Hepatocyte (in vitro differentiated cells): ENCODE measurements around the gene ANKS1B.

Source experiments
- EZH2 ChIP-seq: fragments of 200-600 bp; sonication (generic); IDR thresholded peaks from 2 replicates; pipeline ENCODE4 v1.6.1; 2016; ENCODE audit warnings: antibody characterized with exemption, mild to moderate bottlenecking, borderline replicate concordance
- TF ChIP-seq, protein P1 (sequence below): fragments of 200-600 bp; sonication (generic); IDR thresholded peaks from 2 replicates; pipeline ENCODE4 v1.5.1; 2016; ENCODE audit warnings: antibody characterized with exemption, mild to moderate bottlenecking; ENCODE audit not compliant: poor library complexity

DNA sequence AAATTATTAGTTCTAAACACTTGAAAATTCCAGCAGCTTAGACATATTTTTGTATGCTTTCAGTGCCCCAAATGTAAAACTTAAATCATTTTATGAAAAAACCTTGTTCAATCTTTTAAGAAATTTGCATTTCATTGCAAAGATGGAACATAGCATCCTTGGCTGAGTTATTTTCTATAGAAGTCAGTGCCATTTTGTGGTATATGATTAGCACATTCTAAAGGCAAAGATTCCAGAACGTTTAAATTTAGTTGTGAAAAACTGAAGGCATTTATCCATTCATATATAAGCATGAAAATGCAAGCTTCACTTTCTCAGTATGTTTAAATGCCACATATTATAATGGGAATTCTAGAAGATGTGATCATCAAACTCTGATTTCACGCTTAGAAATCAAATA, 1007.5 kb downstream of the ANKS1B start:
- TF ChIP-seq, protein P1, sequence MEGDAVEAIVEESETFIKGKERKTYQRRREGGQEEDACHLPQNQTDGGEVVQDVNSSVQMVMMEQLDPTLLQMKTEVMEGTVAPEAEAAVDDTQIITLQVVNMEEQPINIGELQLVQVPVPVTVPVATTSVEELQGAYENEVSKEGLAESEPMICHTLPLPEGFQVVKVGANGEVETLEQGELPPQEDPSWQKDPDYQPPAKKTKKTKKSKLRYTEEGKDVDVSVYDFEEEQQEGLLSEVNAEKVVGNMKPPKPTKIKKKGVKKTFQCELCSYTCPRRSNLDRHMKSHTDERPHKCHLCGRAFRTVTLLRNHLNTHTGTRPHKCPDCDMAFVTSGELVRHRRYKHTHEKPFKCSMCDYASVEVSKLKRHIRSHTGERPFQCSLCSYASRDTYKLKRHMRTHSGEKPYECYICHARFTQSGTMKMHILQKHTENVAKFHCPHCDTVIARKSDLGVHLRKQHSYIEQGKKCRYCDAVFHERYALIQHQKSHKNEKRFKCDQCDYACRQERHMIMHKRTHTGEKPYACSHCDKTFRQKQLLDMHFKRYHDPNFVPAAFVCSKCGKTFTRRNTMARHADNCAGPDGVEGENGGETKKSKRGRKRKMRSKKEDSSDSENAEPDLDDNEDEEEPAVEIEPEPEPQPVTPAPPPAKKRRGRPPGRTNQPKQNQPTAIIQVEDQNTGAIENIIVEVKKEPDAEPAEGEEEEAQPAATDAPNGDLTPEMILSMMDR, result no peak
- TF ChIP-seq EZH2, result no peak
